Effector CD8-positive, alpha-beta T cell (primary cell): ENCODE measurements around the gene SLC41A2.

Source experiments
- DNase-seq: peaks from one replicate; lab custom pipeline; 2025; lab: John Stamatoyannopoulos, UW

SLC41A2 gene

DNA sequence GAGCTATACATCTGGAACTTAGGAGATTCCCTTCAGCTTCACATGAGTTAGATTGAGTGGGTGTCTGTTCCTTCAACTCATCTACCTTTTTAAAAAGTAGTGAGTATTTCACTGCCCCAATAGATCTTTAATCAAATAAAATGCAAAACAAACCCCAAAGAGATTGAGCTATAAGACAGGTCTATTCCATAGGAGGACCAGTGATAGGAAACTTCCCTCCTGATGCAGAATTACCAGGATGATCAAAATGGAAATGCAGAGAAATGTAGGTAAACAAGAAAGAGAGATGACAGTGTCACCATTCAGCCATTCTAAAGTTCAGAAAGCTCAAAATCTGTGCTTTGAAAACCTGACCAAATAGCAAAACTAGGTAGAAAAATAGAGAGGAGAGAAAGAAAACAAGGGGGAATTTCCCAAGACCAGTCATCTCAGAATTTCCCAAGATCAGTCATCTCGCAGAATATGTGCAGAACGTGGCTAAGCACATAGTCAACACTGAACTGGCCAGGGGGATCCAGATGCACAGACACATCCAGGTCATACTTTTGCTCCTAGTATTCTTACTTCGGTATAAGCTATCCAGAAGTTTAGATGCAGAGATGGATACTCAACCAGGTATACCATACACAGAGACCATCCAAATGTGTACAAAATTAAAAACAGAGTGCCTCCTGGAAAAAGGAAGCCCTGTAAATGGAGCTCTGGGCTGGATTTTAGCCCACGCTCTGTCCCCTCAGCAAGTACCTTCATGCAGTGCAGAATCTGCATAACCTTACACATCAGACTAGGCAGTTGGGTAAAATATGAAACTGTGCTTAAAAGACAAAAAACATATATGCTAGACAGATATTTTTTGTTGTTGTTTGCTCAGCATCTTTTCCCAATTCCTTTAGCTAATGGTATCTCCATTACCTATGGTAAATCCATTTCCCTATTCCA, 27.4 kb downstream of the SLC41A2 start:
- DNase-seq, result no peak

GRCh38 chr12:104929977-104930376, 28.1 kb downstream of the SLC41A2 start:
- DNase-seq, result no peak

DNA sequence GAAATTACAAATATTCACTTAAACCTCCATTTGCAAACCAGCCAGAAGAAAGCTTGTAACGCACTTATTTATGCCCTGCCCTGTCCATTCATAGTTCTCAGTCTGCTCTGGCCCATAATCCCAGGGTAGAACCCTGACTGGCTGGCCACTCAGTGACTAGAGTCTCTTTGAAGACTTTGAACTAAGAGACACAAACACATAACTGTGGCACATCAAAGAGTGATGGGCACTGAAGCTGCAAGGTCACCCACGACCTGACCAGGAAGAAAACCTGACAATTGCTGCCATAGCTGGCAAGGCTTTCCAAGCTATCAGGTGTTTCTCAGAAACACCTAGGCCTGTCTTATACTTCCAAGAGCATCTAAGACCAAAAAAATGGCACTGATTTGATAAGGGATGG, 28.7 kb downstream of the SLC41A2 start:
- no peak for DNase-seq

GRCh38 chr12:104928036-104928745, 29.9 kb downstream of the SLC41A2 start:
- no peak for DNase-seq

DNA sequence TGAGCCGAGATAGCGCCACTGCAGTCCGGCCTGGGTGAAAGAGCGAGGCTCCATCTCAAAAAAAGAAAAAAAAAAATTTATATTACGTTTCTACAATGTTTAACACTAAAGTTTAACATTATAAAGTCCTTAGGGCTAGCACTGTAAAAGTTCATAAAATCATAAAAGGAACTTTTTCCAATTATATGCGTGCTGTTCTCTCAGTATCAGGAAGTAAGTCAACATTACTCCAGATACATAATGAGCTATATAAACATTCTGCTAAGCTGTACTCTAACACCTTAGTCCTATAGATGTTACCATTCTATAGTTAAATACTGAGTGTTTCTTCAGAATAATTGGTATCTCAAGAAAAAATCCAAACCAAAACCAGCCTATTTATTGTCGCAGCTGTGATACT, 32.6 kb downstream of the SLC41A2 start:
- no peak for DNase-seq

GRCh38 chr12:104921340-104921739, 36.8 kb downstream of the SLC41A2 start:
- no peak for DNase-seq

- DNase-seq, result no peak
Observed at GRCh38 chr12:104911942-104912341, 46.1 kb downstream of the SLC41A2 start.

- no peak for DNase-seq
Observed at GRCh38 chr12:104910196-104910840, 47.8 kb downstream of the SLC41A2 start.

DNA sequence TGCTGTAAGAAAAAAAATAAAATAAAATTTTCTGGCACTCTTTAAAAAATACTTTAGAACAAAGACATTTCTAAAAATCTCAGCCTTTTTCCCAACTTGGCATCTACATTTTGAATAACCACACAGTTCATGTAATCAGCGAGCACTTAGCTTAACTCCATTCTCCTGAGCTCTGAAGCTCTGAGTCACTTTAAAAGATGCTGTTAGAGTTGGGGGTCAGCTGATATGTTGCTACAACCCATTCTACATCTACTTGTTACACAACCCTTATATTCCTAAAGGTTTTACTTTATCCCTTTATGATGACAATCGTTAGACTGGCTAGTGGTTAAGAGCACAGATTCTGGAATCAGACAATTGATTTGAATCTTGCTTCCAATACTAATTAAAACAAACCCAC, 48.3 kb downstream of the SLC41A2 start:
- no peak for DNase-seq
